Vagina (tissue), 2 donors: ENCODE results near the gene SCAPER. TPM values are rescaled to one million over a fixed set of nuclear protein-coding genes. Genes with fewer than 3 reads are reported as not detected.

ENCODE experiments used
- DNase-seq, 2 donors: peaks; one replicate each; pipeline ENCODE4 v3.0.0-alpha.2; 2017; ENCODE audit errors: extremely low spot score in 2 of 2
- H3K27ac ChIP-seq: fragments of 200-600 bp; sonication (generic); one replicate; pipeline ENCODE4 v1.5.1; 2019
- H3K27me3 ChIP-seq: fragments of 200-600 bp; sonication (generic); one replicate; pipeline ENCODE4 v1.5.1; 2019
- H3K36me3 ChIP-seq, 2 donors: fragments of 200-600 bp; sonication (generic); one replicate each; pipeline ENCODE4 v1.5.1; 2017 to 2019
- H3K4me1 ChIP-seq: fragments of 200-600 bp; sonication (generic); one replicate; pipeline ENCODE4 v1.5.1; 2019
- H3K4me3 ChIP-seq, 2 donors: fragments of 200-600 bp; sonication (generic); 1 replicate in 1 of 2; 2 replicates in 1 of 2; pipeline ENCODE4 v1.5.1; 2016 to 2019
- H3K9me3 ChIP-seq: fragments of 200-600 bp; sonication (generic); one replicate; pipeline ENCODE4 v1.5.1; 2019
- POLR2A ChIP-seq, 2 donors: fragments of 450-650 bp; IDR thresholded peaks; one replicate each; pipeline ENCODE4 v1.6.1; 2017; ENCODE audit warnings: antibody characterized with exemption in 2 of 2, mild to moderate bottlenecking in 2 of 2, moderate library complexity in 2 of 2
- POLR2AphosphoS5 ChIP-seq, 2 donors: sonication (generic); formaldehyde crosslinking; IDR thresholded peaks; one replicate each; pipeline ENCODE4 v1.9.0; 2017; ENCODE audit warnings: antibody characterized with exemption in 2 of 2, mild to moderate bottlenecking in 2 of 2, low read depth in 1 of 2; ENCODE audit not compliant: insufficient read depth in 1 of 2
- intact Hi-C: fragments of 100-400 bp; cut with DNase I; formaldehyde crosslinking; loops from one replicate; pipeline ENCODE4 v1.15.1; 2023
- total RNA-seq: library from RNA; depleted of rRNA; stranded (reverse); fragments of >200 nt; gene quantifications from one replicate; pipeline ENCODE4 v1.2.3, GENCODE V29; 2016
- TF ChIP-seq, protein P1 (sequence below), 3 experiments: fragments of 450-650 bp in 2 of 3; fragments of 200-600 bp in 1 of 3; sonication (generic) in 1 of 3; IDR thresholded peaks; one replicate each; pipeline ENCODE4 v1.5.1; 2017 to 2019; ENCODE audit warnings: antibody characterized with exemption in 3 of 3, mild to moderate bottlenecking in 2 of 3, moderate library complexity in 2 of 3

Gene SCAPER
- total RNA-seq, 1 donor from 2014 or later = 51.3 TPM

DNA sequence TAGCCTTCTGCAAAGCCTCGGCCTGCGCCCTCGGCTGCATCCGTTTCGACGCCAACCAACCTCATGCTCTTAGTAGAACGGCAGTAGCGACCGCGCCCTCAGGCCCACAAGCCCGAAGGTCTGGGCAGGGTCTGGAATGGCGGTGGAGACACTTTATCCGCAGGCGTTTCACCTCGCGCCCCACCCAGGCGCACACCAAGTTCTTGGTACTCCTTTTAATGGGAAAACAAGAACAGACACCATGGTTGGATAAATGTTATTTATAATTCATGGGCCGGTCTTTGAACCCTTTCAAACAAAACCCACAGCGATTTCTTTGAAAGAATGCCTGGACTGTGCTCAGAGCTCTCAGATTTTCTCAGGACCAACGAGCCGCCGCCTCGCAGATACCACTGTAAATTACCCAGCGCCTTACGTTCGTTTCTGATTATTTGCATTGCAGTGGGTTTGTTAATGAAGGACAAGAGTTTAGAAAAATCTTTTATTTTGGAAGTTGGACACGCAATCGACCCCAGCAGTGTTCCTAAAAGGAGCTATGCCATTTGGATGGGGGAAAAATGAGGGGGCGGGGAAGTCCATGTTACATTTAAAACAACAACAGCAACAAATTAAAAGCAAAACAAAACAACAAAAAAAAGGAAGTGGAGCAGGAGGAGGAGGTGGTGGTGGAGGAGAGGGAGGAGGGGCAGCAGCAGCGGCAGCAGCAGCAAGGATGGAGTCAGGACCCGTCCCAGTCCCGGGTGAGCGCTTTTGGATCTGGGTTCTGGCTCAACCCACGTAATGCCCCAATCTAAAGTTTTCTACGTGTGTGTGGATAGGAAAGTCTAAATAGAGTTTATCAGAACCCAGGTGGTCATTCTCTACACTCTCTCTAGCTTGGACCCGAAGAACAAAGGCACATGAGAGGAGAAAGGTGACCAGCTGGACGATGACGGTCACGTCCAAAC, 569.6 kb downstream of the SCAPER start:
- Histone ChIP-seq H3K36me3 (no peaks in the 10 kb centered on the region), H3K27ac (peak overlapping the region; percentile 63), H3K9me3 (no peaks in the 10 kb centered on the region), H3K27me3 (peaks cover 7% of the 10 kb centered on the region), H3K4me1 (peaks cover 39% of the 10 kb centered on the region), H3K4me3 (peak overlapping the region in 1 of 2 donors; percentile 42)
- intact Hi-C loops = loop anchor here (10.0 kb wide), 1 partner anchor 141 kb away; no protein-coding TSS in a partner anchor
- TF ChIP-seq, protein P1, sequence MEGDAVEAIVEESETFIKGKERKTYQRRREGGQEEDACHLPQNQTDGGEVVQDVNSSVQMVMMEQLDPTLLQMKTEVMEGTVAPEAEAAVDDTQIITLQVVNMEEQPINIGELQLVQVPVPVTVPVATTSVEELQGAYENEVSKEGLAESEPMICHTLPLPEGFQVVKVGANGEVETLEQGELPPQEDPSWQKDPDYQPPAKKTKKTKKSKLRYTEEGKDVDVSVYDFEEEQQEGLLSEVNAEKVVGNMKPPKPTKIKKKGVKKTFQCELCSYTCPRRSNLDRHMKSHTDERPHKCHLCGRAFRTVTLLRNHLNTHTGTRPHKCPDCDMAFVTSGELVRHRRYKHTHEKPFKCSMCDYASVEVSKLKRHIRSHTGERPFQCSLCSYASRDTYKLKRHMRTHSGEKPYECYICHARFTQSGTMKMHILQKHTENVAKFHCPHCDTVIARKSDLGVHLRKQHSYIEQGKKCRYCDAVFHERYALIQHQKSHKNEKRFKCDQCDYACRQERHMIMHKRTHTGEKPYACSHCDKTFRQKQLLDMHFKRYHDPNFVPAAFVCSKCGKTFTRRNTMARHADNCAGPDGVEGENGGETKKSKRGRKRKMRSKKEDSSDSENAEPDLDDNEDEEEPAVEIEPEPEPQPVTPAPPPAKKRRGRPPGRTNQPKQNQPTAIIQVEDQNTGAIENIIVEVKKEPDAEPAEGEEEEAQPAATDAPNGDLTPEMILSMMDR (IDR thresholded peaks at IDR 0.05) = no peak
- TF ChIP-seq POLR2A (IDR thresholded peaks at IDR 0.05) (no peak), POLR2AphosphoS5 (IDR thresholded peaks at IDR 0.05; ENCODE audit: insufficient read depth in 1 of 2, low read depth in 1 of 2) (no peak)
- DNase-seq = peak; percentile 61 to 78

DNA sequence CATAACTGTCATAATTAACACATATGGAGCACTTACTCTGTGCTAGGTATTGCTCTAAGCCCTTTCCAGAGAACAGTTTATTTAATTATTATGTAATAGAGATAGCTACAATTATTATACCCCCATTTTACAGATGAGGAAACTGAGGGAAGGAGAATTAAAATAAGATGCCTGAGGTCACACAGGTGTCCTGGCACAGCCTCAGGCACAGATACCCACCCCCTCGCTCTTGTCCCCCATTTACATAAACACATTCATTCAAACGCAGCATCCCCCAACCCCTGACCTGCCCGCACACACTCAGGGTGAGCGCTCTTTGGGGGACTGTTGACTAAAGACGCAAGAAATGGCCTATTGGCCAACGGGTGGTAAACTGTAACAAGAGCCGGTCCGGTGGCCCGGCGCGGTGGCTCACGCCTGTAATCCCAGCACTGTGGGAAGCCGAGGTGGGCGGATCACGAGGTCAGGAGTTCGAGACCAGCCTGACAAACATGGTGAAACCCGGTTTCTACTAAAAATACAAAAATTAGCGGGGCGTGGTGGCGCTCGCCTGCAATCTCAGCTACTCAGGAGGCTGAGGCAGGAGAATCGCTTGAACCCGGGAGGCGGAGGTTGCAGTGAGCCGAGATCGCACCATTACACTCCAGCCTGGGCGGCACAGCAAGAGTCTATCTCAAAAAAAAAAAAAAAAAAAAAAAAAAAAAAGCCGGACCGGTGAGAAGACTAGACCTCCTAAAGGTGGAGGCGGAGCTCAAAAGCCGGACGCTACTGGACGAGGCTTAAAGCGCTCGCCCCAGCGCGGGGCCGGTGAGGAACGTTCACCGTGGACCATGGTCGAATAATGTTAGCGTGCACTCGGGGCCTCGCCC, 570.5 kb downstream of the SCAPER start:
- peaks cover 4% of the 10 kb centered on the region for H3K27me3 ChIP-seq
- H3K27ac ChIP-seq = no peak overlapping the region
- no peaks in the 10 kb centered on the region for H3K36me3 ChIP-seq
- intact Hi-C loops = loop anchor here (10.0 kb wide), 1 partner anchor 140 kb away; no protein-coding TSS in a partner anchor
- H3K9me3 ChIP-seq = no peaks in the 10 kb centered on the region
- no peak overlapping the region for H3K4me3 ChIP-seq
- TF ChIP-seq POLR2A (IDR thresholded peaks at IDR 0.05) (no peak), POLR2AphosphoS5 (IDR thresholded peaks at IDR 0.05; ENCODE audit: insufficient read depth in 1 of 2, low read depth in 1 of 2) (no peak)
- TF ChIP-seq, protein P1 (IDR thresholded peaks at IDR 0.05) = no peak
- peak in 1 of 2 donors; percentile 58 for DNase-seq
- peaks cover 30% of the 10 kb centered on the region for H3K4me1 ChIP-seq

DNA sequence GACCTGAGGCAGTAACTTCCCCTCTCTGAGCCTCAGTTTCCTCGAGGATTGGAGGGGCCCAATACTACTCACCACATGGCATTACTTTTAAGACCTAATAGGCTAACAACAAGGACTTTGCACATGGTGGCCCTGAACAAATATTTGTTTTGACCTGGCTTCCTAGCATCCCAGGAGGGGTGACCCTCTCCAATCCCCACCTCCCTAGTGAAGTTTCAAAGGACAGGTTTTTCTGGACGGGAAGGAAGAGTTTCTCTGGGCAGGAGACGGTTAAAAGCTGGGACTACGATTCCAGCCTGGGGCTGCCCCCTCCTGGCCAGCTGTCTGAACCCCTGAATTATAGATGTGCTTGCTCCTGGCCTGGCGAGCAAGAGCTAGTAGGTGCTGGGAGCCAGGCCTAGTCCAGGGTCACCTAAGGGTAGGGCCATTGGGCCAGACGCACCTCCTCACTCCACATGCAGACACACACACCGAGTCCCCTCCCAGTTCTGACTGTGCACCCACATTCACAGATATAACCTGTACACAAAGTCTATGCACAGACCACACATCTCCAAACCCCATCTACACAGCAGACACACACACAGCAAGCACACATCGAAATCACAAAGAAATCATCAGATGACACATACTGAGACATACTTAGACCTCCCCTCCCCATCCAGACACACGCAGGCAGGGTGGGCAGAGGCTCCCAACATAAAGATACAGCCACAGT, 571.3 kb downstream of the SCAPER start:
- TF ChIP-seq POLR2AphosphoS5 (IDR thresholded peaks at IDR 0.05; ENCODE audit: insufficient read depth in 1 of 2, low read depth in 1 of 2) (no peak), POLR2A (IDR thresholded peaks at IDR 0.05) (no peak)
- TF ChIP-seq, protein P1 (IDR thresholded peaks at IDR 0.05) = no peak
- Histone ChIP-seq H3K4me3 (no peak overlapping the region), H3K36me3 (no peaks in the 10 kb centered on the region), H3K27ac (no peak overlapping the region), H3K27me3 (peaks cover 4% of the 10 kb centered on the region), H3K9me3 (no peaks in the 10 kb centered on the region), H3K4me1 (peaks cover 25% of the 10 kb centered on the region)
- intact Hi-C loops = loop anchor here (10.0 kb wide), 1 partner anchor 139 kb away; no protein-coding TSS in a partner anchor
- DNase-seq = peak in 1 of 2 donors; percentile 83

DNA sequence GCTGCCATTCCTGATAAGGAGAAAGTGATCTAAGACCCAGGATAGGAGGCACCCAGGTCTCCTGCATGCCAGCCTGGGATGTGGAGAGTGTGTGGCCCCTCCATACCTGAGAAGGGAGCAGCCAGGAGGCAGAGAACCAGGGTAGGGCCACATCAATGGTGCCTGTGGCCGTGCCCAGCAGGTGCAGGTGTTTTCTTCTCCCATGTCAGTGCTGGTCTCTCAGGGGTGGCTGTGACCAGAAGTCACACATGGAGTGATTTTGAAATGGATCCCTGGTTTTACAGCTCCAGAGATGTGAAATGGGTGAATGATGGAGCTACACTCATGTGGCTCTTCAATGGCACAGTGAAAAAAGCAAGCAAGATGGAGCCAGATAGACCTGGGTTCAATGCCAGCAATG, 571.8 kb downstream of the SCAPER start:
- peaks cover 25% of the 10 kb centered on the region for H3K4me1 ChIP-seq
- no peak overlapping the region for H3K27ac ChIP-seq
- peaks cover 4% of the 10 kb centered on the region for H3K27me3 ChIP-seq
- TF ChIP-seq POLR2AphosphoS5 (IDR thresholded peaks at IDR 0.05; ENCODE audit: insufficient read depth in 1 of 2, low read depth in 1 of 2) = no peak
- no peak for DNase-seq
- intact Hi-C loops = loop anchor here (10.0 kb wide), 1 partner anchor 139 kb away; no protein-coding TSS in a partner anchor
- no peaks in the 10 kb centered on the region for H3K9me3 ChIP-seq
- no peak overlapping the region for H3K4me3 ChIP-seq
- H3K36me3 ChIP-seq = no peaks in the 10 kb centered on the region
